Neural crest cell (in vitro differentiated cells): ENCODE measurements around the gene TSHZ2. TPM values are rescaled to one million over a fixed set of nuclear protein-coding genes. Genes with fewer than 3 reads are reported as not detected.
"Not testable (repeated sequence)": the region's sequence is repeated elsewhere in the genome, so short reads cannot be mapped to it uniquely, and the experiment has no call there.

Experiments used
- DNase-seq: peaks from one replicate; pipeline ENCODE4 v3.0.0; 2021; ENCODE audit warnings: low read depth, mixed read lengths, low spot score
- H3K27ac Mint-ChIP-seq: one replicate; pipeline ENCODE4 v1.8.0; 2021; ENCODE audit warnings: mild to moderate bottlenecking, mixed read lengths; ENCODE audit not compliant: unreplicated experiment
- H3K27me3 Mint-ChIP-seq: 2 replicates; pipeline ENCODE4 v1.8.0; 2021; ENCODE audit warnings: low read depth, mild to moderate bottlenecking, mixed read lengths
- H3K36me3 Mint-ChIP-seq: 2 replicates; pipeline ENCODE4 v1.8.0; 2021; ENCODE audit warnings: low read depth, mild to moderate bottlenecking, mixed read lengths
- H3K4me1 Mint-ChIP-seq: 2 replicates; pipeline ENCODE4 v1.8.0; 2021; ENCODE audit warnings: mixed read lengths
- H3K4me3 Mint-ChIP-seq: one replicate; pipeline ENCODE4 v1.8.0; 2021; ENCODE audit warnings: mild to moderate bottlenecking, mixed read lengths
- H3K9me3 Mint-ChIP-seq: 2 replicates; pipeline ENCODE4 v1.8.0; 2021; ENCODE audit warnings: mixed read lengths
- total RNA-seq: library from RNA; stranded (reverse); gene quantifications from 2 replicates; pipeline ENCODE4 v1.2.1, GENCODE V29; 2021
- TF ChIP-seq, protein P1 (sequence below): fragments of 200-600 bp; sonication (generic); conservative IDR thresholded peaks from 2 replicates; pipeline ENCODE4 v1.5.0; 2021; ENCODE audit warnings: antibody characterized with exemption, mild to moderate bottlenecking

Gene TSHZ2
- total RNA-seq, 1 donor from 2014 or later: 6.4 TPM

DNA sequence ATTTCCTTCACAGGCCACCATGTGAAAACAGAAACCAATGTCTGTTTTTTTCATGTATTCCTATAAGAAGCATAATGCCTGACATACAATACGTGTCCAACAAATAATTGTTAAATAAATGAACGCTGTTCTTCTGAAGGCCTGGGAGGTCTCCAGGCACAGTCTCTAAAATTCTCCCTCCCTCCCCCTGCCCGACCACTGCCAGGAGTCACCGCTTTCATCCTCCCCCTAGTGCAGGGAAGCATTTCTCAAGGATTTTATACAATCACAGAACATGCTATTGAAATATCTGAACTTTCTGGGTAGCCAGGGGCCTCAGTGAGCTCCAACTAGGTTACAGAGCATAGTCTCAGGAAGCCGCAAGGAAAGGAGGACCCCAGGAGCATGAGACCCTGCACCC, 526.2 kb downstream of the TSHZ2 start:
- Mint-ChIP-seq H3K4me1 (peaks cover 10% of the 10 kb centered on the region), H3K4me3 (peak overlapping the region; percentile 9), H3K36me3 (peaks cover 10% of the 10 kb centered on the region), H3K27me3 (no peaks in the 10 kb centered on the region), H3K27ac (no peak overlapping the region), H3K9me3 (peaks cover 2% of the 10 kb centered on the region)
- TF ChIP-seq, protein P1, sequence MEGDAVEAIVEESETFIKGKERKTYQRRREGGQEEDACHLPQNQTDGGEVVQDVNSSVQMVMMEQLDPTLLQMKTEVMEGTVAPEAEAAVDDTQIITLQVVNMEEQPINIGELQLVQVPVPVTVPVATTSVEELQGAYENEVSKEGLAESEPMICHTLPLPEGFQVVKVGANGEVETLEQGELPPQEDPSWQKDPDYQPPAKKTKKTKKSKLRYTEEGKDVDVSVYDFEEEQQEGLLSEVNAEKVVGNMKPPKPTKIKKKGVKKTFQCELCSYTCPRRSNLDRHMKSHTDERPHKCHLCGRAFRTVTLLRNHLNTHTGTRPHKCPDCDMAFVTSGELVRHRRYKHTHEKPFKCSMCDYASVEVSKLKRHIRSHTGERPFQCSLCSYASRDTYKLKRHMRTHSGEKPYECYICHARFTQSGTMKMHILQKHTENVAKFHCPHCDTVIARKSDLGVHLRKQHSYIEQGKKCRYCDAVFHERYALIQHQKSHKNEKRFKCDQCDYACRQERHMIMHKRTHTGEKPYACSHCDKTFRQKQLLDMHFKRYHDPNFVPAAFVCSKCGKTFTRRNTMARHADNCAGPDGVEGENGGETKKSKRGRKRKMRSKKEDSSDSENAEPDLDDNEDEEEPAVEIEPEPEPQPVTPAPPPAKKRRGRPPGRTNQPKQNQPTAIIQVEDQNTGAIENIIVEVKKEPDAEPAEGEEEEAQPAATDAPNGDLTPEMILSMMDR: no peak
- DNase-seq: no peak

DNA sequence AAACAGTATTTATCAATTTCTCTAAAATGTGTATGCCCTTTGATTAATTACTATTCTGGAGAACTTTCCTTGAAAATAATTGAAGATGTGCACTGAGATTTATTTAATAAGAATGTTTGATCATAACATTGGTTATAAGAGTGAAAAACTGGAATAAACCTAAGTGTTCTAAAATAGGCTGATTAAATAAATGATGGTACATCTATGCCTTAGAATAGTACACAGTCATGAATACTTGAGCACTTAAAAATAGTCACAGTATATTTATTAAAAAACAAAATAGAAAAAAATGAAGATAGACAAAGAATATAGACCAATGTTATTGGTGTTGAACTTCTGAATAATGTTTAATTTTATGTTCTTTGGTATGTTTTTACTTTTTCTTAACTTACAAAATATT, 528.5 kb downstream of the TSHZ2 start:
- no peak overlapping the region for H3K27ac Mint-ChIP-seq
- peaks cover 5% of the 10 kb centered on the region for H3K4me1 Mint-ChIP-seq
- no peak overlapping the region for H3K4me3 Mint-ChIP-seq
- H3K9me3 Mint-ChIP-seq: peaks cover 2% of the 10 kb centered on the region
- TF ChIP-seq, protein P1: no peak
- peaks cover 10% of the 10 kb centered on the region for H3K36me3 Mint-ChIP-seq
- no peaks in the 10 kb centered on the region for H3K27me3 Mint-ChIP-seq
- DNase-seq: no peak

DNA sequence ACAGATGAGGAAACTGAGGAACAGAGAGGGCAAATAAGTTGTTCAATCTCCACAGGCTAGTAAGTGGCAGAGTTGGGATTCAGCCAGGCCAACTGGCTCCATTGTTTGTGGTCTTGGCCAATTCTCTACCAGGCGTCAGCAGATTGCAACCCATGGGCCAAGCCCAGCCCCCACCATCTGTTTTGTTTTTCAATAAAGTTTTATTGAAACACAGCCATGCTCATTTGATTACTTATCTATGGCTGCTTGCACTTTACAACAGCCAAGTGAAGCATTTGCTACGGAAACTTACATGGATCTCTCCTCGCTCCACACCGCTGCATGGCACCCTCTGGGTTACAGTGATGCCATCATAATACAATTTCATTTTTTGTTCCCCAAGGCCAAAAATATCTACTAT, 530.7 kb downstream of the TSHZ2 start:
- H3K4me1 Mint-ChIP-seq: peaks cover 5% of the 10 kb centered on the region
- TF ChIP-seq, protein P1: no peak
- peaks cover 6% of the 10 kb centered on the region for H3K36me3 Mint-ChIP-seq
- no peaks in the 10 kb centered on the region for H3K27me3 Mint-ChIP-seq
- no peak overlapping the region for H3K27ac Mint-ChIP-seq
- peak overlapping the region; percentile 89 for H3K4me3 Mint-ChIP-seq
- peaks cover 2% of the 10 kb centered on the region for H3K9me3 Mint-ChIP-seq
- no peak for DNase-seq

DNA sequence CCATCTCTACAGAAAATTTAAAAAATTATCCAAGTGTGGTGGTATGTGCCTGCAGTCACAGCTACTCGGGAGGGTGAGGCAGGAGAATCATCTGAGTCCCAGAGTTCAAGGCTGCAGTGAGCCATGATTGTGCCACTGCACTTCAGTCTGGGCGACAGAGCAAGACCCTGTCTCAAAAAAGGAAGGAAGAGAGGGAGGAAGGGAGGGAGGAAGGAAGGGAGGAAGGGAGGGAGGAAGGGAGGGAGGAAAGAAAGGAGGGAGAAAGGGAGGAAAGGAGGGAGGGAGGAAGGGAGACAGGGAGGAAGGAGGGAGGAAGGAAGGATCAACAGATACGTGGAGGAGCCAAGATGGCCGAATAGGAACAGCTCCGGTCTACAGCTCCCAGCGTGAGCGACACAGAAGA, 531.4 kb downstream of the TSHZ2 start:
- TF ChIP-seq, protein P1: no peak
- Mint-ChIP-seq H3K36me3 (peaks cover 6% of the 10 kb centered on the region), H3K4me1 (peaks cover 5% of the 10 kb centered on the region), H3K27ac (peak overlapping the region; percentile 98), H3K27me3 (no peaks in the 10 kb centered on the region), H3K9me3 (no peaks in the 10 kb centered on the region), H3K4me3 (peak overlapping the region; percentile 89)
- no peak for DNase-seq

DNA sequence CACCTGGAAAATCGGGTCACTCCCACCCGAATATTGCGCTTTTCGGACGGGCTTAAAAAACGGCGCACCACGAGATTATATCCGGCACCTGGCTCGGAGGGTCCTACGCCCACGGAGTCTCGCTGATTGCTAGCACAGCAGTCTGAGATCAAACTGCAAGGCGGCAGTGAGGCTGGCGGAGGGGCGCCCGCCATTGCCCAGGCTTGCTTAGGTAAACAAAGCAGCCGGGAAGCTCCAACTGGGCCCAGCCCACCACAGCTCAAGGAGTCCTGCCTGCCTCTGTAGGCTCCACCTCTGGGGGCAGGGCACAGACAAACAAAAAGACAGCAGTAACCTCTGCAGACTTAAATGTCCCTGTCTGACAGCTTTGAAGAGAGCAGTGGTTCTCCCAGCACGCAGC, 531.9 kb downstream of the TSHZ2 start:
- H3K4me1 Mint-ChIP-seq, H3K9me3 Mint-ChIP-seq, DNase-seq, H3K27me3 Mint-ChIP-seq, H3K36me3 Mint-ChIP-seq: not testable (repeated sequence)
- peak overlapping the region; percentile 98 for H3K27ac Mint-ChIP-seq
- peak overlapping the region; percentile 89 for H3K4me3 Mint-ChIP-seq

DNA sequence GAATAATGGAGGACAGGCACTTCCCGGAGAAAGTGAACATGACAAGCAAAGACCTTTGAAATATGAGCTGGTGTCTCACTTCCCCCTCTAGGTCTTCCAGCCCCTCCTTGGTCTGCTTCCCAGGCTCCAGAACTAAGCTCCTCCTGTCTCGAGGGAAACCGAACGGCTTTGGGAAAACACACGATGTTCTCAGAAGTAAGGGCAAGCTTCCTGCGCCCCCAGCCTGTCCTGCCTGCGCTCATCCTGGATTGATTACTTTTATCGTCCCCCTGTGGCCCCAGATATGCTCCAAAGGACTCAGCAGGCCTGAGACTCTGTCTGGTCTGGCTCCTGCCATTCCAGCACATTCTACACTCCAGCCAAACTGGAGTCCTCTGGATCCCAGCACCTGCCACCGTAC, 538.1 kb downstream of the TSHZ2 start:
- H3K36me3 Mint-ChIP-seq: peaks cover 6% of the 10 kb centered on the region
- H3K4me1 Mint-ChIP-seq: no peaks in the 10 kb centered on the region
- no peaks in the 10 kb centered on the region for H3K27me3 Mint-ChIP-seq
- no peaks in the 10 kb centered on the region for H3K9me3 Mint-ChIP-seq
- H3K27ac Mint-ChIP-seq: no peak overlapping the region
- no peak overlapping the region for H3K4me3 Mint-ChIP-seq
- DNase-seq: no peak
- TF ChIP-seq, protein P1: no peak
